GM12891 (cell line): Measurements from ENCODE around the gene ZNF740. TPM values are rescaled to one million over a fixed set of nuclear protein-coding genes. Genes with fewer than 3 reads are reported as not detected.

ENCODE experiments used
- DNase-seq: peaks from one replicate; pipeline ENCODE4 v3.0.0; 2011; ENCODE audit warnings: low spot score; ENCODE audit not compliant: insufficient read length
- FAIRE-seq: peaks from 2 replicates; lab custom pipeline; 2011; peaks lifted over from hg19 to GRCh38; lab: Jason Lieb, UNC
- PAX5 ChIP-seq: IDR thresholded peaks from 2 replicates; pipeline ENCODE4 v1.6.1; 2011; ENCODE audit warnings: low read length, moderate library complexity, mild to moderate bottlenecking; ENCODE audit not compliant: insufficient read depth, severe bottlenecking
- POLR2A ChIP-seq: IDR thresholded peaks from 2 replicates; pipeline ENCODE4 v1.6.1; 2011; ENCODE audit warnings: low read depth, low read length, control low read depth
- POLR2AphosphoS5 ChIP-seq: IDR thresholded peaks from 2 replicates; pipeline ENCODE4 v1.6.1; 2011; ENCODE audit warnings: low read depth, low read length, control low read depth
- POU2F2 ChIP-seq: IDR thresholded peaks from 2 replicates; pipeline ENCODE4 v1.6.1; 2011; ENCODE audit warnings: low read depth, mild to moderate bottlenecking, control low read depth, low read length, moderate library complexity
- SPI1 ChIP-seq: IDR thresholded peaks from 2 replicates; pipeline ENCODE4 v1.6.1; 2011; ENCODE audit warnings: low read depth, low read length, control low read depth
- TAF1 ChIP-seq: IDR thresholded peaks from 2 replicates; pipeline ENCODE4 v1.6.1; 2011; ENCODE audit warnings: low read depth, low read length, control low read depth
- polyA plus RNA-seq: library from polyadenylated mRNA; unstranded; fragments of >200 nt; gene quantifications from one replicate; pipeline ENCODE4 v1.2.1, GENCODE V29; 2012; ENCODE audit warnings: low read depth, missing spikeins, inconsistent platforms; ENCODE audit not compliant: missing spikeins

ZNF740 gene
- polyA plus RNA-seq, result 10.6 TPM

- FAIRE-seq (peak; percentile 98), DNase-seq (peak; percentile 99)
- peak; percentile 68; the same call in 1 of the 2 replicates for TF ChIP-seq TAF1
- peak; percentile 93 for TF ChIP-seq POLR2A
- TF ChIP-seq PAX5, result peak; percentile 15
- TF ChIP-seq POU2F2, result peak; percentile 31; the same call in 1 of the 2 replicates
- TF ChIP-seq POLR2AphosphoS5, result peak; percentile 61
- TF ChIP-seq SPI1, result peak; percentile 49
Measured at GRCh38 chr12:53180220-53180930, at the start of gene ZNF740, which contains the start of gene CSAD. TSS of gene ZNF740 (plus strand) at chr12:53180722. CDS start at chr12:53181984, 1,262 bp downstream. TSS of gene CSAD (minus strand) at chr12:53180925. CDS start at chr12:53173470, 7,455 bp downstream.

GRCh38 chr12:53131844-53132243 is 48.7 kb upstream of the ZNF740 start:
- TF ChIP-seq TAF1 (no peak), PAX5 (no peak), POLR2A (no peak), POU2F2 (no peak), POLR2AphosphoS5 (no peak), SPI1 (no peak)
- no peak for DNase-seq
- FAIRE-seq, result no peak

- no peak for TF ChIP-seq SPI1
- TF ChIP-seq TAF1, result no peak
- no peak for TF ChIP-seq PAX5
- TF ChIP-seq POLR2AphosphoS5, result no peak
- no peak for TF ChIP-seq POU2F2
- no peak for TF ChIP-seq POLR2A
- FAIRE-seq (no peak), DNase-seq (no peak)
Measured at GRCh38 chr12:53133722-53134121, 46.8 kb upstream of the ZNF740 start.

- no peak for FAIRE-seq
Measured at GRCh38 chr12:53143355-53143754, 37.2 kb upstream of the ZNF740 start.

GRCh38 chr12:53145383-53146260 is 34.9 kb upstream of the ZNF740 start:
- no peak for TF ChIP-seq POLR2AphosphoS5
- TF ChIP-seq TAF1, result no peak
- TF ChIP-seq PAX5, result no peak
- no peak for TF ChIP-seq SPI1
- no peak for TF ChIP-seq POU2F2
- no peak for TF ChIP-seq POLR2A
- FAIRE-seq (no peak), DNase-seq (no peak)

More at GRCh38 chr12:53143355-53143754, 37.2 kb upstream of the ZNF740 start:
- TF ChIP-seq TAF1 (no peak), SPI1 (no peak), POLR2A (no peak), PAX5 (no peak), POU2F2 (no peak), POLR2AphosphoS5 (no peak)
- DNase-seq, result no peak

- DNase-seq, result no peak
- no peak for TF ChIP-seq TAF1
- TF ChIP-seq POLR2AphosphoS5, result no peak
- TF ChIP-seq POLR2A, result no peak
- TF ChIP-seq POU2F2, result no peak
- TF ChIP-seq PAX5, result no peak
- TF ChIP-seq SPI1, result no peak
- FAIRE-seq, result no peak
Measured at GRCh38 chr12:53147181-53147580, 33.3 kb upstream of the ZNF740 start.

- DNase-seq (no peak), FAIRE-seq (no peak)
- TF ChIP-seq TAF1 (no peak), POU2F2 (no peak), SPI1 (no peak), POLR2AphosphoS5 (no peak), PAX5 (no peak), POLR2A (no peak)
Measured at GRCh38 chr12:53147653-53148052, 32.9 kb upstream of the ZNF740 start.

GRCh38 chr12:53151039-53151438 is 29.5 kb upstream of the ZNF740 start:
- FAIRE-seq (no peak), DNase-seq (no peak)
- TF ChIP-seq PAX5 (no peak), SPI1 (no peak), TAF1 (no peak)

GRCh38 chr12:53152390-53152789 is 28.1 kb upstream of the ZNF740 start:
- FAIRE-seq, result no peak
- TF ChIP-seq POLR2A (no peak), POLR2AphosphoS5 (no peak), PAX5 (no peak), POU2F2 (no peak), TAF1 (no peak), SPI1 (no peak)
- no peak for DNase-seq
